HUES48 (cell line): Measurements from ENCODE around the gene MAP1LC3A.
"Not testable (repeated sequence)": the region's sequence is repeated elsewhere in the genome, so short reads cannot be mapped to it uniquely, and the experiment has no call there.

ENCODE experiments used
- H3K27ac ChIP-seq: one replicate; pipeline ENCODE4 v1.7.0; 2013; ENCODE audit warnings: low read depth, low read length, inconsistent platforms
- H3K27me3 ChIP-seq: 2 replicates; pipeline ENCODE4 v1.6.1; 2013; ENCODE audit warnings: mild to moderate bottlenecking, low read length; ENCODE audit not compliant: control insufficient read depth, insufficient read depth
- H3K36me3 ChIP-seq: 2 replicates; pipeline ENCODE4 v1.6.1; 2013; ENCODE audit warnings: low read length; ENCODE audit not compliant: control insufficient read depth, insufficient read depth
- H3K4me1 ChIP-seq: 2 replicates; pipeline ENCODE4 v1.6.1; 2013; ENCODE audit warnings: mild to moderate bottlenecking, low read length; ENCODE audit not compliant: control insufficient read depth, insufficient read depth
- H3K4me3 ChIP-seq: 2 replicates; pipeline ENCODE4 v1.5.1; 2013; ENCODE audit warnings: mild to moderate bottlenecking, low read depth, low read length
- H3K9ac ChIP-seq: 2 replicates; pipeline ENCODE4 v1.6.1; 2013; ENCODE audit warnings: mild to moderate bottlenecking, low read depth, low read length, moderate library complexity
- H3K9me3 ChIP-seq: 2 replicates; pipeline ENCODE4 v1.6.1; 2013; ENCODE audit warnings: low read length; ENCODE audit not compliant: control insufficient read depth, insufficient read depth

MAP1LC3A gene

DNA sequence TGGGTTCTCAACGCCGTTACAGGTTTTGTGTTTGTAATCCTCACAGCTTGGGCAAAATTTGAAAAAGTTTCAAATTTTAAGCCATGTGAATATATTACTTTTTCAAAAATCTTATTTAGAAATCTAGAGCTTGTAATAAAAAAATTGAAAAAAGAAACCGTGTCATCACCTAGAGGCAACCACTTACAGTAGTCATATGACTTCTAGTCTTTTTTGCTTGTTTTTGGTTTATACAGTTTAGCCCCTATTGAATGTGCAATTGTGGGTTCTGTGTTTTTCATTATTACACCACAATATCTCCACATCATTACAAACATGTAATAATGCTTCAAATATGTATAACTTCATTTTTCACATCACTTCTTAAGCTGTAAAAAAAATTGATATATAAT lies 41.4 kb upstream of the MAP1LC3A start:
- H3K36me3 ChIP-seq: 0 out of 2 replicates have a peak, but pooled peaks cover 14% of the 10 kb centered on the region
- H3K27ac ChIP-seq: peak overlapping the region; percentile 91

DNA sequence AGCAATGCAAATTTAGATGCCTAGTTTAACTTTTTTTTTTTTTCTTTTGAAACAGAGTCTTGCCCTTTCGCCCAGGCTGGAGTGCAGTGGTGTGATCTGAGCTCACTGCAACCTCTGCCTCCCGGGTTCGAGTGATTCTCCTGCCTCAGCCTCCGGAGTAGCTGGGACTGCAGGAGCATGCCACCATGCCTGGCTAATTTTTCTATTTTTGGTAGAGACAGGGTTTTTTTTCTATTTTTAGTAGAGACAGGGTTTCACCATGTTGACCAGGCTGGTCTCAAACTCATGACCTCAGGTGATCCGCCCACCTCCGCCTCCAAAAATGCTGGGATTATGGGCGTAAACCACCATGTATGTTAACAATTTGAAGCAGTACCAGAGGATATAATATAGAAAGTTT lies 39.7 kb upstream of the MAP1LC3A start:
- not testable (repeated sequence) for H3K4me3 ChIP-seq, H3K9ac ChIP-seq, H3K27ac ChIP-seq, H3K9me3 ChIP-seq, H3K4me1 ChIP-seq, H3K27me3 ChIP-seq, H3K36me3 ChIP-seq

More for the DNA sequence above, 41.4 kb upstream of the MAP1LC3A start:
- Histone ChIP-seq H3K4me1 (0 out of 2 replicates have a peak, but pooled peaks cover 5% of the 10 kb centered on the region), H3K9me3 (no peaks in the 10 kb centered on the region), H3K4me3 (peak overlapping the region; percentile 95), H3K27me3 (no peaks in the 10 kb centered on the region), H3K9ac (peak overlapping the region; percentile 81)

- not testable (repeated sequence) for H3K9me3 ChIP-seq, H3K4me3 ChIP-seq, H3K9ac ChIP-seq, H3K27ac ChIP-seq, H3K4me1 ChIP-seq, H3K27me3 ChIP-seq
- 0 out of 2 replicates have a peak, but pooled peaks cover 13% of the 10 kb centered on the region for H3K36me3 ChIP-seq
Observed at GRCh38 chr20:34519841-34520240, 38.7 kb upstream of the MAP1LC3A start.

GRCh38 chr20:34522969-34523871 lies 35.3 kb upstream of the MAP1LC3A start:
- peaks cover 5% of the 10 kb centered on the region for H3K4me1 ChIP-seq
- no peak overlapping the region for H3K4me3 ChIP-seq
- H3K9ac ChIP-seq: no peak overlapping the region
- H3K27me3 ChIP-seq: no peaks in the 10 kb centered on the region
- peaks cover 32% of the 10 kb centered on the region for H3K36me3 ChIP-seq
- H3K27ac ChIP-seq: peak overlapping the region; percentile 33
- H3K9me3 ChIP-seq: no peaks in the 10 kb centered on the region

GRCh38 chr20:34524426-34524825 lies 34.1 kb upstream of the MAP1LC3A start:
- H3K27me3 ChIP-seq: no peaks in the 10 kb centered on the region
- no peak overlapping the region for H3K4me3 ChIP-seq
- H3K36me3 ChIP-seq: peaks cover 37% of the 10 kb centered on the region
- H3K27ac ChIP-seq: no peak overlapping the region
- no peak overlapping the region for H3K9ac ChIP-seq
- H3K4me1 ChIP-seq: peaks cover 5% of the 10 kb centered on the region
- H3K9me3 ChIP-seq: no peaks in the 10 kb centered on the region

GRCh38 chr20:34525342-34525708 lies 33.2 kb upstream of the MAP1LC3A start:
- Histone ChIP-seq H3K4me1 (peaks cover 5% of the 10 kb centered on the region), H3K36me3 (peaks cover 40% of the 10 kb centered on the region), H3K4me3 (no peak overlapping the region), H3K27ac (peak overlapping the region; percentile 55), H3K27me3 (no peaks in the 10 kb centered on the region), H3K9me3 (no peaks in the 10 kb centered on the region), H3K9ac (no peak overlapping the region)

GRCh38 chr20:34525709-34526416 lies 32.7 kb upstream of the MAP1LC3A start:
- no peak overlapping the region for H3K4me3 ChIP-seq
- H3K9me3 ChIP-seq: no peaks in the 10 kb centered on the region
- no peak overlapping the region for H3K9ac ChIP-seq
- H3K36me3 ChIP-seq: peaks cover 45% of the 10 kb centered on the region
- no peaks in the 10 kb centered on the region for H3K27me3 ChIP-seq
- peak overlapping the region; percentile 55 for H3K27ac ChIP-seq
- H3K4me1 ChIP-seq: peaks cover 5% of the 10 kb centered on the region

- peaks cover 5% of the 10 kb centered on the region for H3K4me1 ChIP-seq
- H3K36me3 ChIP-seq: peaks cover 51% of the 10 kb centered on the region
- no peak overlapping the region for H3K9ac ChIP-seq
- no peak overlapping the region for H3K27ac ChIP-seq
- no peak overlapping the region for H3K4me3 ChIP-seq
- H3K27me3 ChIP-seq: no peaks in the 10 kb centered on the region
- no peaks in the 10 kb centered on the region for H3K9me3 ChIP-seq
Observed at GRCh38 chr20:34526466-34526865, 32.1 kb upstream of the MAP1LC3A start.

- Histone ChIP-seq H3K36me3 (peaks cover 55% of the 10 kb centered on the region), H3K9ac (no peak overlapping the region), H3K27me3 (no peaks in the 10 kb centered on the region), H3K9me3 (no peaks in the 10 kb centered on the region), H3K4me1 (peaks cover 5% of the 10 kb centered on the region), H3K4me3 (no peak overlapping the region), H3K27ac (no peak overlapping the region)
Observed at GRCh38 chr20:34527016-34527415, 31.5 kb upstream of the MAP1LC3A start.

DNA sequence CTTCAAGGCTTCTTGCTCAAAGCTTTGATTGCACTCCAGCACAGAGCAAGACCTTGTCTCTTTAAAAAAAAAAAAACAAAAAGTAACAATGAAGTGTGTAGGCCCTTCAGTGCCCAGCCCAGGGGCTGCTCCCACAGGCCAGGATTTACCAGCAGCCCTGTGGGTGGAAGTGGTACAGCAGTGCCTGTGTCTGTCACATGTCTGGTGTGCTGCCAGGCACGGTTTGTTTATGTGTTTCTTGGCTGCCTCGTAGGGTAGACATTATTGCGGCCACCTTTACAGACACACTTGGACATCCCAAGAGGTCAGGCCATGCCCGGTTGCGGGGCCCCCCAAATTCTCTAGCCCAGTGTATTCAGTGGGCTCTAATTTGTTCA lies 29.6 kb upstream of the MAP1LC3A start:
- Histone ChIP-seq H3K27ac (no peak overlapping the region), H3K36me3 (peaks cover 67% of the 10 kb centered on the region), H3K4me3 (no peak overlapping the region), H3K27me3 (no peaks in the 10 kb centered on the region), H3K4me1 (no peaks in the 10 kb centered on the region), H3K9me3 (no peaks in the 10 kb centered on the region), H3K9ac (no peak overlapping the region)

GRCh38 chr20:34529742-34530141 lies 28.8 kb upstream of the MAP1LC3A start:
- Histone ChIP-seq H3K36me3 (peaks cover 70% of the 10 kb centered on the region), H3K27ac (no peak overlapping the region), H3K9ac (no peak overlapping the region), H3K4me1 (no peaks in the 10 kb centered on the region), H3K4me3 (no peak overlapping the region), H3K9me3 (no peaks in the 10 kb centered on the region), H3K27me3 (no peaks in the 10 kb centered on the region)
